HepG2 (cell line): ENCODE data around the gene CREB3. TPM values are rescaled to one million over a fixed set of nuclear protein-coding genes. Genes with fewer than 3 reads are reported as not detected.

Experiments used
- ATM ChIP-seq: fragments of 450-650 bp; IDR thresholded peaks from 2 replicates; pipeline ENCODE4 v1.7.1; 2017; ENCODE audit warnings: mild to moderate bottlenecking, borderline replicate concordance
- CTCF ChIP-seq: sonication (generic); formaldehyde crosslinking; IDR thresholded peaks from 2 replicates; pipeline ENCODE4 v1.5.0; 2020; ENCODE audit warnings: mild to moderate bottlenecking, missing genetic modification reagents, moderate library complexity
- FOXK2 ChIP-seq: fragments of 450-650 bp; IDR thresholded peaks from 2 replicates; pipeline ENCODE4 v1.6.1; 2016
- GPN1 ChIP-seq: sonication (generic); formaldehyde crosslinking; IDR thresholded peaks from 2 replicates; pipeline ENCODE4 v1.5.1; 2020; ENCODE audit warnings: missing genetic modification reagents, borderline replicate concordance
- MNT ChIP-seq: fragments of 450-650 bp; IDR thresholded peaks from 2 replicates; pipeline ENCODE4 v1.6.1; 2016
- MYNN ChIP-seq: sonication (generic); formaldehyde crosslinking; IDR thresholded peaks from 2 replicates; pipeline ENCODE4 v1.4.0; 2020; ENCODE audit warnings: mild to moderate bottlenecking, low read depth, missing genetic modification reagents
- NR0B2 ChIP-seq: sonication (generic); formaldehyde crosslinking; IDR thresholded peaks from 2 replicates; pipeline ENCODE4 v1.4.0; 2020; ENCODE audit warnings: mild to moderate bottlenecking, missing genetic modification reagents
- SMARCE1 ChIP-seq: fragments of 450-650 bp; IDR thresholded peaks from 2 replicates; pipeline ENCODE4 v1.6.1; 2017; ENCODE audit warnings: borderline replicate concordance
- TBX2 ChIP-seq: sonication (generic); formaldehyde crosslinking; IDR thresholded peaks from 2 replicates; pipeline ENCODE4 v1.5.0; 2020; ENCODE audit warnings: missing genetic modification reagents, mild to moderate bottlenecking, borderline replicate concordance
- ZNF564 ChIP-seq: sonication (generic); formaldehyde crosslinking; IDR thresholded peaks from 2 replicates; pipeline ENCODE4 v1.8.1; 2023; ENCODE audit warnings: mild to moderate bottlenecking, missing genetic modification reagents
- ZNF773 ChIP-seq: sonication (generic); formaldehyde crosslinking; IDR thresholded peaks from 2 replicates; pipeline ENCODE4 v1.4.0; 2020; ENCODE audit warnings: missing genetic modification reagents, borderline replicate concordance
- polyA plus RNA-seq, 8 experiments: library from polyadenylated mRNA; depleted of rRNA in 3 of 8; stranded (reverse) in 7 of 8; unstranded in 1 of 8; fragments of >200 nt; fragmentation: Illumina TruSeq in 4 of 8; extraction: Trizol in 4 of 8; gene quantifications; 2 replicates each; pipeline versions ENCODE4 v1.2.1 to v1.2.3, GENCODE V29; 2011 to 2016; ENCODE audit warnings: low read depth in 4 of 8, missing spikeins in 1 of 8, mixed read lengths in 1 of 8; ENCODE audit not compliant: insufficient read depth in 1 of 8
- total RNA-seq, 5 experiments: library from RNA; depleted of rRNA; stranded (reverse); fragments of >200 nt; fragmentation: Illumina TruSeq; extraction: Trizol; gene quantifications; 2 replicates each; pipeline ENCODE4 v1.2.3, GENCODE V29; 2016; ENCODE audit warnings: low read depth in 1 of 5
- TF ChIP-seq, protein P1 (sequence below): sonication (generic); formaldehyde crosslinking; conservative IDR thresholded peaks from 2 replicates; pipeline ENCODE4 v1.8.0; 2022; ENCODE audit warnings: missing genetic modification reagents
- TF ChIP-seq, protein P2 (sequence below): sonication (generic); formaldehyde crosslinking; conservative IDR thresholded peaks from 2 replicates; pipeline ENCODE4 v1.8.1; 2023; ENCODE audit warnings: missing genetic modification reagents
- TF ChIP-seq, protein P3 (sequence below): IDR thresholded peaks from 2 replicates; pipeline ENCODE4 v1.4.0; 2020; ENCODE audit warnings: mild to moderate bottlenecking, missing genetic modification reagents
- TF ChIP-seq, protein P4 (sequence below): sonication (generic); formaldehyde crosslinking; IDR thresholded peaks from 2 replicates; pipeline ENCODE4 v1.4.0; 2020; ENCODE audit warnings: missing genetic modification reagents

Gene CREB3
- total and polyA plus RNA-seq, 2 of the 13 experiments (the other 11 are each of a cell fraction or from before 2014, with no cell fraction given), result 11.1 to 34.2 TPM

- TF ChIP-seq, protein P1, sequence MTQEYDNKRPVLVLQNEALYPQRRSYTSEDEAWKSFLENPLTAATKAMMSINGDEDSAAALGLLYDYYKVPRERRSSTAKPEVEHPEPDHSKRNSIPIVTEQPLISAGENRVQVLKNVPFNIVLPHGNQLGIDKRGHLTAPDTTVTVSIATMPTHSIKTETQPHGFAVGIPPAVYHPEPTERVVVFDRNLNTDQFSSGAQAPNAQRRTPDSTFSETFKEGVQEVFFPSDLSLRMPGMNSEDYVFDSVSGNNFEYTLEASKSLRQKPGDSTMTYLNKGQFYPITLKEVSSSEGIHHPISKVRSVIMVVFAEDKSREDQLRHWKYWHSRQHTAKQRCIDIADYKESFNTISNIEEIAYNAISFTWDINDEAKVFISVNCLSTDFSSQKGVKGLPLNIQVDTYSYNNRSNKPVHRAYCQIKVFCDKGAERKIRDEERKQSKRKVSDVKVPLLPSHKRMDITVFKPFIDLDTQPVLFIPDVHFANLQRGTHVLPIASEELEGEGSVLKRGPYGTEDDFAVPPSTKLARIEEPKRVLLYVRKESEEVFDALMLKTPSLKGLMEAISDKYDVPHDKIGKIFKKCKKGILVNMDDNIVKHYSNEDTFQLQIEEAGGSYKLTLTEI (CRISPR knock-in tag), result no peak
- no peak for TF ChIP-seq GPN1 (CRISPR knock-in tag)
- TF ChIP-seq, protein P2, sequence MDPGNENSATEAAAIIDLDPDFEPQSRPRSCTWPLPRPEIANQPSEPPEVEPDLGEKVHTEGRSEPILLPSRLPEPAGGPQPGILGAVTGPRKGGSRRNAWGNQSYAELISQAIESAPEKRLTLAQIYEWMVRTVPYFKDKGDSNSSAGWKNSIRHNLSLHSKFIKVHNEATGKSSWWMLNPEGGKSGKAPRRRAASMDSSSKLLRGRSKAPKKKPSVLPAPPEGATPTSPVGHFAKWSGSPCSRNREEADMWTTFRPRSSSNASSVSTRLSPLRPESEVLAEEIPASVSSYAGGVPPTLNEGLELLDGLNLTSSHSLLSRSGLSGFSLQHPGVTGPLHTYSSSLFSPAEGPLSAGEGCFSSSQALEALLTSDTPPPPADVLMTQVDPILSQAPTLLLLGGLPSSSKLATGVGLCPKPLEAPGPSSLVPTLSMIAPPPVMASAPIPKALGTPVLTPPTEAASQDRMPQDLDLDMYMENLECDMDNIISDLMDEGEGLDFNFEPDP (CRISPR knock-in tag), result no peak
- TF ChIP-seq ATM, result no peak
- no peak for TF ChIP-seq MNT
- TF ChIP-seq MYNN, result no peak
- 0 out of 2 replicates have a peak, but pooled peaks have one; percentile 16 for TF ChIP-seq NR0B2
- TF ChIP-seq SMARCE1, result no peak
- TF ChIP-seq CTCF (CRISPR knock-in tag), result no peak
- TF ChIP-seq FOXK2, result peak; percentile 59; the same call in 1 of the 2 replicates
- TF ChIP-seq ZNF564, result no peak
- TF ChIP-seq, protein P3, sequence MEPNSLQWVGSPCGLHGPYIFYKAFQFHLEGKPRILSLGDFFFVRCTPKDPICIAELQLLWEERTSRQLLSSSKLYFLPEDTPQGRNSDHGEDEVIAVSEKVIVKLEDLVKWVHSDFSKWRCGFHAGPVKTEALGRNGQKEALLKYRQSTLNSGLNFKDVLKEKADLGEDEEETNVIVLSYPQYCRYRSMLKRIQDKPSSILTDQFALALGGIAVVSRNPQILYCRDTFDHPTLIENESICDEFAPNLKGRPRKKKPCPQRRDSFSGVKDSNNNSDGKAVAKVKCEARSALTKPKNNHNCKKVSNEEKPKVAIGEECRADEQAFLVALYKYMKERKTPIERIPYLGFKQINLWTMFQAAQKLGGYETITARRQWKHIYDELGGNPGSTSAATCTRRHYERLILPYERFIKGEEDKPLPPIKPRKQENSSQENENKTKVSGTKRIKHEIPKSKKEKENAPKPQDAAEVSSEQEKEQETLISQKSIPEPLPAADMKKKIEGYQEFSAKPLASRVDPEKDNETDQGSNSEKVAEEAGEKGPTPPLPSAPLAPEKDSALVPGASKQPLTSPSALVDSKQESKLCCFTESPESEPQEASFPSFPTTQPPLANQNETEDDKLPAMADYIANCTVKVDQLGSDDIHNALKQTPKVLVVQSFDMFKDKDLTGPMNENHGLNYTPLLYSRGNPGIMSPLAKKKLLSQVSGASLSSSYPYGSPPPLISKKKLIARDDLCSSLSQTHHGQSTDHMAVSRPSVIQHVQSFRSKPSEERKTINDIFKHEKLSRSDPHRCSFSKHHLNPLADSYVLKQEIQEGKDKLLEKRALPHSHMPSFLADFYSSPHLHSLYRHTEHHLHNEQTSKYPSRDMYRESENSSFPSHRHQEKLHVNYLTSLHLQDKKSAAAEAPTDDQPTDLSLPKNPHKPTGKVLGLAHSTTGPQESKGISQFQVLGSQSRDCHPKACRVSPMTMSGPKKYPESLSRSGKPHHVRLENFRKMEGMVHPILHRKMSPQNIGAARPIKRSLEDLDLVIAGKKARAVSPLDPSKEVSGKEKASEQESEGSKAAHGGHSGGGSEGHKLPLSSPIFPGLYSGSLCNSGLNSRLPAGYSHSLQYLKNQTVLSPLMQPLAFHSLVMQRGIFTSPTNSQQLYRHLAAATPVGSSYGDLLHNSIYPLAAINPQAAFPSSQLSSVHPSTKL (CRISPR knock-in tag), result no peak
- TF ChIP-seq, protein P4, sequence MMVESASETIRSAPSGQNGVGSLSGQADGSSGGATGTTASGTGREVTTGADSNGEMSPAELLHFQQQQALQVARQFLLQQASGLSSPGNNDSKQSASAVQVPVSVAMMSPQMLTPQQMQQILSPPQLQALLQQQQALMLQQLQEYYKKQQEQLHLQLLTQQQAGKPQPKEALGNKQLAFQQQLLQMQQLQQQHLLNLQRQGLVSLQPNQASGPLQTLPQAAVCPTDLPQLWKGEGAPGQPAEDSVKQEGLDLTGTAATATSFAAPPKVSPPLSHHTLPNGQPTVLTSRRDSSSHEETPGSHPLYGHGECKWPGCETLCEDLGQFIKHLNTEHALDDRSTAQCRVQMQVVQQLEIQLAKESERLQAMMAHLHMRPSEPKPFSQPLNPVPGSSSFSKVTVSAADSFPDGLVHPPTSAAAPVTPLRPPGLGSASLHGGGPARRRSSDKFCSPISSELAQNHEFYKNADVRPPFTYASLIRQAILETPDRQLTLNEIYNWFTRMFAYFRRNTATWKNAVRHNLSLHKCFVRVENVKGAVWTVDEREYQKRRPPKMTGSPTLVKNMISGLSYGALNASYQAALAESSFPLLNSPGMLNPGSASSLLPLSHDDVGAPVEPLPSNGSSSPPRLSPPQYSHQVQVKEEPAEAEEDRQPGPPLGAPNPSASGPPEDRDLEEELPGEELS (CRISPR knock-in tag), result peak; percentile 53; the same call in 1 of the 2 replicates
- no peak for TF ChIP-seq ZNF773
- TF ChIP-seq TBX2 (CRISPR knock-in tag), result no peak
Observed at GRCh38 chr9:35731415-35732184, 866 bp upstream of the CREB3 start (continued).
